ENCODE measurements around the gene TGFBR3L. TPM values are rescaled to one million over a fixed set of nuclear protein-coding genes. Genes with fewer than 3 reads are reported as not detected.
A peak's percentile ranks its signal among the peaks of the same experiment; 100 is the strongest.

The TGFBR3L gene
- total and polyA plus RNA-seq, 2 of the 13 experiments (the other 11 are each of a cell fraction or from before 2014, with no cell fraction given) = 0.20 to 1.0 TPM

- TF ChIP-seq CBX2 (IDR thresholded peaks at IDR 0.05; ENCODE audit: low read depth, low read length) (no peak), CBX2 (CRISPR knock-in tag; IDR thresholded peaks at IDR 0.05; ENCODE audit: low read depth) (no peak), RORA (CRISPR knock-in tag; IDR thresholded peaks at IDR 0.05) (no peak), ZEB1 (IDR thresholded peaks at IDR 0.05; ENCODE audit: insufficient replicate concordance, low read depth) (no peak), ZNF362 (CRISPR knock-in tag; IDR thresholded peaks at IDR 0.05; ENCODE audit: borderline replicate concordance) (no peak), GTF3A (CRISPR knock-in tag; conservative IDR thresholded peaks at IDR 0.05) (peak; percentile 74; the same call in 1 of the 2 replicates), KMT2B (CRISPR knock-in tag; IDR thresholded peaks at IDR 0.05) (peak; percentile 71), SYNCRIP (IDR thresholded peaks at IDR 0.05; ENCODE audit: insufficient read depth, low read depth, low read length) (no peak), ZNF407 (CRISPR knock-in tag; IDR thresholded peaks at IDR 0.05; ENCODE audit: not compliant biosample characterization) (peak; percentile 90), ZNF30 (CRISPR knock-in tag; IDR thresholded peaks at IDR 0.05) (no peak; the same call in 1 of the 2 replicates), CERS6 (CRISPR knock-in tag; IDR thresholded peaks at IDR 0.05) (no peak), SAFB2 (CRISPR knock-in tag; IDR thresholded peaks at IDR 0.05; ENCODE audit: borderline replicate concordance, low read depth) (no peak), MIXL1 (CRISPR knock-in tag; IDR thresholded peaks at IDR 0.05) (0 out of 2 replicates have a peak, but pooled peaks have one; percentile 30), CHCHD3 (CRISPR knock-in tag; IDR thresholded peaks at IDR 0.05) (no peak)
- TF ChIP-seq, protein P1, sequence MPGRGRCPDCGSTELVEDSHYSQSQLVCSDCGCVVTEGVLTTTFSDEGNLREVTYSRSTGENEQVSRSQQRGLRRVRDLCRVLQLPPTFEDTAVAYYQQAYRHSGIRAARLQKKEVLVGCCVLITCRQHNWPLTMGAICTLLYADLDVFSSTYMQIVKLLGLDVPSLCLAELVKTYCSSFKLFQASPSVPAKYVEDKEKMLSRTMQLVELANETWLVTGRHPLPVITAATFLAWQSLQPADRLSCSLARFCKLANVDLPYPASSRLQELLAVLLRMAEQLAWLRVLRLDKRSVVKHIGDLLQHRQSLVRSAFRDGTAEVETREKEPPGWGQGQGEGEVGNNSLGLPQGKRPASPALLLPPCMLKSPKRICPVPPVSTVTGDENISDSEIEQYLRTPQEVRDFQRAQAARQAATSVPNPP (CRISPR knock-in tag; IDR thresholded peaks at IDR 0.05) = peak; percentile 78; the same call in 1 of the 2 replicates
- TF ChIP-seq, protein P2, sequence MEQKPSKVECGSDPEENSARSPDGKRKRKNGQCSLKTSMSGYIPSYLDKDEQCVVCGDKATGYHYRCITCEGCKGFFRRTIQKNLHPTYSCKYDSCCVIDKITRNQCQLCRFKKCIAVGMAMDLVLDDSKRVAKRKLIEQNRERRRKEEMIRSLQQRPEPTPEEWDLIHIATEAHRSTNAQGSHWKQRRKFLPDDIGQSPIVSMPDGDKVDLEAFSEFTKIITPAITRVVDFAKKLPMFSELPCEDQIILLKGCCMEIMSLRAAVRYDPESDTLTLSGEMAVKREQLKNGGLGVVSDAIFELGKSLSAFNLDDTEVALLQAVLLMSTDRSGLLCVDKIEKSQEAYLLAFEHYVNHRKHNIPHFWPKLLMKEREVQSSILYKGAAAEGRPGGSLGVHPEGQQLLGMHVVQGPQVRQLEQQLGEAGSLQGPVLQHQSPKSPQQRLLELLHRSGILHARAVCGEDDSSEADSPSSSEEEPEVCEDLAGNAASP (CRISPR knock-in tag; IDR thresholded peaks at IDR 0.05; ENCODE audit: borderline replicate concordance) = no peak
Measured at GRCh38 chr19:7943444-7944176, 29.0 kb downstream of the TGFBR3L start, which contains the start of gene TIMM44 (continued).

Data from HepG2 (cell line).